Endothelial cell (in vitro differentiated cells): ENCODE measurements around the gene PLCB1. TPM values are rescaled to one million over a fixed set of nuclear protein-coding genes. Genes with fewer than 3 reads are reported as not detected.

ENCODE experiments used
- DNase-seq: peaks from one replicate; pipeline ENCODE4 v3.0.0; 2021; ENCODE audit warnings: low spot score
- H3K27ac Mint-ChIP-seq: one replicate; pipeline ENCODE4 v1.8.0; 2021; ENCODE audit warnings: mixed read lengths, inconsistent platforms; ENCODE audit not compliant: unreplicated experiment
- H3K27me3 Mint-ChIP-seq: one replicate; pipeline ENCODE4 v1.8.0; 2021; ENCODE audit warnings: mild to moderate bottlenecking, moderate library complexity, mixed read lengths, inconsistent platforms; ENCODE audit not compliant: unreplicated experiment
- H3K36me3 Mint-ChIP-seq: one replicate; pipeline ENCODE4 v1.8.0; 2021; ENCODE audit warnings: mild to moderate bottlenecking, low read depth, mixed read lengths, inconsistent platforms; ENCODE audit not compliant: unreplicated experiment
- H3K4me1 Mint-ChIP-seq: one replicate; pipeline ENCODE4 v1.8.0; 2021; ENCODE audit warnings: mild to moderate bottlenecking, mixed read lengths, inconsistent platforms; ENCODE audit not compliant: unreplicated experiment
- H3K4me3 Mint-ChIP-seq: one replicate; pipeline ENCODE4 v1.8.0; 2021; ENCODE audit warnings: mild to moderate bottlenecking, mixed read lengths, inconsistent platforms; ENCODE audit not compliant: unreplicated experiment
- H3K9me3 Mint-ChIP-seq: one replicate; pipeline ENCODE4 v1.8.0; 2021; ENCODE audit warnings: mixed read lengths, inconsistent platforms; ENCODE audit not compliant: unreplicated experiment
- CTCF ChIP-seq: fragments of 200-600 bp; sonication (generic); IDR thresholded peaks from one replicate; pipeline ENCODE4 v1.5.0; 2021; ENCODE audit warnings: antibody characterized with exemption; ENCODE audit not compliant: unreplicated experiment
- total RNA-seq: library from RNA; stranded (reverse); fragmentation: NEBNext Ultra II Directional; extraction: Animal tissue kit (Norgen Biotek cat#: 25700); gene quantifications from one replicate; pipeline ENCODE4 v1.2.1, GENCODE V29; 2021; ENCODE audit not compliant: unreplicated experiment

Gene PLCB1
- total RNA-seq, 1 donor from 2014 or later, result 8.1 TPM

GRCh38 chr20:8398263-8399051, 266.4 kb downstream of the PLCB1 start:
- H3K36me3 Mint-ChIP-seq, result no peaks in the 10 kb centered on the region
- no peak overlapping the region for H3K4me3 Mint-ChIP-seq
- no peak for TF ChIP-seq CTCF
- no peaks in the 10 kb centered on the region for H3K27me3 Mint-ChIP-seq
- H3K27ac Mint-ChIP-seq, result no peak overlapping the region
- no peak for DNase-seq
- no peaks in the 10 kb centered on the region for H3K9me3 Mint-ChIP-seq
- no peaks in the 10 kb centered on the region for H3K4me1 Mint-ChIP-seq

- H3K9me3 Mint-ChIP-seq, result no peaks in the 10 kb centered on the region
- H3K27me3 Mint-ChIP-seq, result no peaks in the 10 kb centered on the region
- no peak overlapping the region for H3K4me3 Mint-ChIP-seq
- peaks cover 3% of the 10 kb centered on the region for H3K4me1 Mint-ChIP-seq
- no peak for TF ChIP-seq CTCF
- DNase-seq, result no peak
- H3K27ac Mint-ChIP-seq, result no peak overlapping the region
- H3K36me3 Mint-ChIP-seq, result no peaks in the 10 kb centered on the region
Observed at GRCh38 chr20:8399947-8400346, 267.9 kb downstream of the PLCB1 start.

- no peak overlapping the region for H3K4me3 Mint-ChIP-seq
- no peak for DNase-seq
- no peak for TF ChIP-seq CTCF
- H3K4me1 Mint-ChIP-seq, result peaks cover 3% of the 10 kb centered on the region
- H3K27me3 Mint-ChIP-seq, result no peaks in the 10 kb centered on the region
- no peaks in the 10 kb centered on the region for H3K9me3 Mint-ChIP-seq
- H3K27ac Mint-ChIP-seq, result no peak overlapping the region
- H3K36me3 Mint-ChIP-seq, result no peaks in the 10 kb centered on the region
Observed at GRCh38 chr20:8400486-8400885, 268.4 kb downstream of the PLCB1 start.

- Mint-ChIP-seq H3K36me3 (no peaks in the 10 kb centered on the region), H3K4me3 (no peak overlapping the region), H3K27me3 (no peaks in the 10 kb centered on the region), H3K9me3 (no peaks in the 10 kb centered on the region), H3K4me1 (peaks cover 3% of the 10 kb centered on the region), H3K27ac (no peak overlapping the region)
- TF ChIP-seq CTCF, result no peak
- DNase-seq, result no peak
Observed at GRCh38 chr20:8401556-8401955, 269.5 kb downstream of the PLCB1 start.

GRCh38 chr20:8402798-8403197, 270.7 kb downstream of the PLCB1 start:
- Mint-ChIP-seq H3K27ac (no peak overlapping the region), H3K9me3 (no peaks in the 10 kb centered on the region), H3K4me3 (no peak overlapping the region), H3K27me3 (no peaks in the 10 kb centered on the region), H3K4me1 (peaks cover 3% of the 10 kb centered on the region), H3K36me3 (no peaks in the 10 kb centered on the region)
- no peak for DNase-seq
- TF ChIP-seq CTCF, result no peak
